GM18508 (cell line): ENCODE measurements around the gene CISD3.
"Not testable (repeated sequence)": the region's sequence is repeated elsewhere in the genome, so short reads cannot be mapped to it uniquely, and the experiment has no call there.

Experiments
- ATAC-seq: cut with Tn5 transposase; IDR thresholded peaks from one replicate; pipeline ENCODE4 v1.9.1; 2021; ENCODE audit warnings: moderate number of reproducible peaks; ENCODE audit not compliant: insufficient read depth, unreplicated experiment

The CISD3 gene

DNA sequence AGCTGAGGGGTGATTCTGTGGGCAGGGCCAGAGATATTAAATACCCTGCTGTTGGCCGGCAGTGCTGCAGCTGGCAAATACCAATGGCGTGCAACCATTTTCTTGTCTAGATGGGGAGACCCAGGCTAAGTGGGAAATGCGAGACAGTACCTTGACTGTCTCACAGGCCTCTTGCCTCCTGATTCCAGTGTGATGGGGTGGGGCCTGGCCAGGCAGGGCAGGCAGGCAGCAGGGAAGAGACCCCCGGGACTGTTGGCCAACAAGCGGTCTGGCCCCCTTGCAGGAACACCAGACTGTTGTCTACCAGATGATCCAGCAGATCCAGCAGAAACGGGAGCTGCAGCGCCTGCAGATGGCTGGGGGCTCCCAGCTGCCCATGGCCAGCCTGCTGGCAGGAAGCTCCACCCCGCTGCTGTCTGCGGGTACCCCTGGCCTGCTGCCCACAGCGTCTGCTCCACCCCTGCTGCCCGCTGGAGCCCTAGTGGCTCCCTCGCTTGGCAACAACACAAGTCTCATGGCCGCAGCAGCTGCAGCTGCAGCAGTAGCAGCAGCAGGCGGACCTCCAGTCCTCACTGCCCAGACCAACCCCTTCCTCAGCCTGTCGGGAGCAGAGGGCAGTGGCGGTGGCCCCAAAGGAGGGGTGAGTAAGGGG lies 5.7 kb upstream of the CISD3 start:
- ATAC-seq: no peak

GRCh38 chr17:38725066-38725465 lies 5.1 kb upstream of the CISD3 start:
- no peak for ATAC-seq

GRCh38 chr17:38726145-38726544 lies 4.0 kb upstream of the CISD3 start:
- not testable (repeated sequence) for ATAC-seq

GRCh38 chr17:38727736-38728135 lies 2.4 kb upstream of the CISD3 start:
- no peak for ATAC-seq

DNA sequence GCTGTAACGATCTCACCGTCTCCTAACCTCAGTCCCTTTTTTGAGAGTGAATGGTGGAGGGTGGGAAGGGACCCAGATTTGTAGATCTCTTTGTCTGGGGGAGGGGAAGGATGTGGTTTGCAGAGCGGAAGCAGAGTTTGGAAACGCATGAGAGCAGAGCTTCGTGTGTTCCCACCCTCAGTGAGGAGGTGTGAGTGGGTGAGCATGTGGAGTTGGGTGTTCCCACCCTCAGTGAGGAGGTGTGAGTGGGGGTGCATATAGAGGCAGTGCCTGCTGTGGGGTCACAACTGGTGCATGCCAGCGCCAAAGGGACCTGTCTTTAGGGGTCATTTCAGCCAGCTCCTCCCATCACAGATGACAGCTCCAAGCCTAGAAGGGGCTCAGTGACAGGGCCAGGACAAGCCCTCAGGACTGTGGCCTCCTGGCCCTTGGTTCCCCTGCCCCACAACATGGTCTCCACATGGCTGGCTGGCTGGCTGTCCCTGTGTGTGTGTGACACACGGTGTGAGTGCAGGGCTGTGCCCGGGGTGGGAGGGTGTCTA lies 1.8 kb upstream of the CISD3 start:
- no peak for ATAC-seq

- no peak for ATAC-seq
Observed at GRCh38 chr17:38729368-38729885, 714 bp upstream of the CISD3 start.

- ATAC-seq: no peak
Observed at GRCh38 chr17:38730526-38731379, 612 bp downstream of the CISD3 start.

- no peak for ATAC-seq
Observed at GRCh38 chr17:38731526-38732294, 1.6 kb downstream of the CISD3 start.

DNA sequence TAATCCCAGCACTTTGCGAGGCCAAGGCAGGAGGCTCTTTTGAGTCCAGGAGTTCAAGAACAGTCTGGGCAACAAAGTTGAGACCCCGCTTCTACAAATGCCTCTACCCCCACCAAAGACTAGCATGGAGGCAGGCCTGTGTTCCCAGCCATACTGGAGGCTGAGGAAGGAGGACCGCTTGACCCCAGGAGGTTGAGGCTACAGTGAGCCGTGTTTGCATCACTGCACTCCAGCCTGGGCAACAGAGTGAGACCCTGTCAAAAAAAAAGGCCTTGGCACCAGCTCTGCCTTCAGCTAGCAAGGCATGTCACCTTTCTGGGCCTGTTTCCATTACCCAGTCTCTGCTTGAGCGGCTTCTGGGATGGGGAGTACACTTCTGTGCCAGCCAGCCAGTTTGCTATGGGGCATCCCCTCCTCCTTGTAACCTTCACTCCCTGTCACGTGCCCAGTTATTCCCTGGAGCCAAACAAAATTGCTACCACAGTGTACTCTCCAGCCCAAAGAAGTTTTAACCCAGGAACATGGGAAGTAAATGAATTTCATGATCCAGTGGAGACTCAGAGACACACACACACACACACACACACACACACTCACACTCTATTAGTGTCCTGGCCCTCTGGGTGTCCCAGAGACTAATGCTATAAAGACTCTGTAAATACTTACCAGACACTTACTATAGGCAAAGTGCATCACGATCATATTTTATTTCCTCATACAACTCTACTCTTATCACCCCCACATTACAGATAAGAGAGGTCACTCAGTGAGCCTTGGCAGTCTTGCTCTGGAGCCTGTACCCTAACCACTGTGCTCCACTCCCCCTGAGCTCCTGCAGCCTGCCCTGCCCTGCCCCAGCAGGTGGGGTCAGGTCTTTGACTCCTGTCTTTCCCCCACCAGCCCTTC lies 2.5 kb downstream of the CISD3 start:
- ATAC-seq: no peak

DNA sequence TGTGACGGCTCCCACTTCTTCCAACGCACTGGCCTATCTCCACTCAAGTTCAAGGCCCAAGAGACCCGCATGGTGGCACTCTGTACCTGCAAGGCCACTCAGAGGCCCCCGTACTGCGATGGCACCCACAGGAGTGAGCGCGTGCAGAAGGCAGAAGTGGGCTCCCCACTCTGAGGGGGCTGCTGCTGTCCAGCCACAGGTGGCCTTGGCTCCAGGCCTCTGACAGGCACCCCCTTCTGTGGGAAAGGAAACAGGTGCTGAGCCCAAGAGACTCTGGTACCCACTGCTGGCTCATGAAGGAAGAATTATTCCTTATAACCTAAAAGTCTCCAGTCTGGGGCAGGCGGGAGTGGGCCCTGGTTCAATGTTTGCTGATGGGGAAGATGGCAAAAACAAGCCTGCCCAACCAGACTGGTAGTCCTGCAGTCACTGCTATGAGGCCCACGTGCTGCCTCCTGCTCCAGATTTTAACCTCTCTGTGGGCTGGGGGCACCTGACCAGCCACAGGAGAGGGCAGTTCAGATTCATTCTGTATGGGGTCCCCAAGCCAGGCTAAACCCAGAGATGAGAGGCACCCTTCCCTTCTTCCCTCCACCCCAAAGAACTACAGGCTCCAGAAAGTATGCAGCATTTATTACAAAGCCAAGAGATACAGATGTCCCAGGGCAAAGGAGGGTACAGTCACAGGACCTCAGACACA lies 3.3 kb downstream of the CISD3 start:
- no peak for ATAC-seq

- ATAC-seq: no peak
Observed at GRCh38 chr17:38733982-38734973, 4.1 kb downstream of the CISD3 start.

DNA sequence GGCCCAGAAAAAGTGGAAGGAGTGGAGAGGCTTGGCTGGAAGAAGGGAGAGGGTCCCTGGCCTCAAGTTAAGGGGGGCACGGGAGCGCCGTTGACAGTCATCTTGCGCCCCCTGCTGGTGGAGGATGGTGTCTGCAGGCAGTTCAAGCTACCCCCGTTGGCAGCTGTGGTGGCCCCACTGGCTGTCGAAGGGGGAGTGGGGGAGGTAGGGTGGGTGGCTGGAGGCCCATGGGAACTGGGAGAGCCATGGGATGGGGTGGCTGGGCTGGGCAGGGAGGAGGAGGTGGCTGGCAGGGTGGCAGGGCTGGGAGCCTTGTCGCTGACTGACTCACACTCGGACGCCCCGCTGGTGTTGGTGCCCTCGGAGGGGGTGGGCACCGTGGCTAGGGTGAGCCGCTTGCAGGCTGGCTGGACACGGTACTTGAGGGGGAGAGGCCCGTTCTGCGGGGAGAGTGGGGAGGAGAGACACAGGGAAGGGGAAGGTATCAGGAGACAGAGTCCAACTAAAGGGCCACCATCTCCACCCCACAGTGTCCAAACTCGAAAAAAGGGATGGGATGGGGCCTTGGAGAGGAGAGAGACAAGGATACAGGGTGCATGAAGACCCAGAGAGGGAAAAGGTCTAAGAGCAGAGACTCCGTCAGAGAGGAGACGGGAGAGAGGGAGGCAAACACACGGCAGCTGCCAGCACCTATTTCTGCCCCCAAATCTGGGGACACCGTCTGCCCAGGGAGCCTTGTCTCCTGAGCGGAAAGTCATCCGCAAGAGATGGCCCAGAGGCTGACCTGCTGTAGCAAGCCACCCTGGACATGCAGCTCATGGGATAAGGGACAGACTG lies 5.2 kb downstream of the CISD3 start:
- no peak for ATAC-seq

GRCh38 chr17:38738007-38738662 lies 8.0 kb downstream of the CISD3 start:
- ATAC-seq: no peak

GRCh38 chr17:38738686-38739085 lies 8.5 kb downstream of the CISD3 start:
- no peak for ATAC-seq

- ATAC-seq: no peak
Observed at GRCh38 chr17:38739305-38739704, 9.2 kb downstream of the CISD3 start.

DNA sequence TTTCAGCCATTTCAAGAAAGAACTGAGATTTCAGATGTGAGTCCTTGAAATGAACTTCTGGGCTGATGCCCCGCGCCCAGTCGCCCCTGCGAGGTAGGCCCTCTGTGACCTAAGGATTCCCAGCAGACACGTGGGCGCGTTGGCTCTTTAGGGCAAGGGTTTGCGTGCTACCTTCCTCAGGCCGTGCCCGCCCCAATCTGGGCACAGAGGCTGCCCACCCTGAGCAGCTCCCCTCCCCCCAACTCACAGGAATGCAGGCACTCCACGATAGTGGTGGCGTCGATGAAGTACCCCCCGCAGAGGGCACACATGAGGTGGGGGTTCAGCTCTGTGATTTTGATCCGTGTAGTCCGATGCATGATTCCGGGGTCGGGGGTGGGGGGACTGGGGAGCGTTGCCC lies 9.9 kb downstream of the CISD3 start:
- no peak for ATAC-seq
